HCT116 (cell line): ENCODE results near the gene GPD2. TPM values are rescaled to one million over a fixed set of nuclear protein-coding genes. Genes with fewer than 3 reads are reported as not detected.

ENCODE experiments used
- ATAC-seq: fragments of 200-7000 bp; cut with Tn5 transposase; 2 replicates; pipeline ENCODE4 v1.9.1; 2020; ENCODE audit warnings: mild to moderate bottlenecking, moderate library complexity
- BruUV-seq: library from RNA; stranded (reverse); fragments of 400-500 nt; replicated peaks from 2 replicates; lab custom pipeline; 2021; lab: Mats Ljungman, UMichigan
- CTCF ChIA-PET: fragments of 300-600 bp; sonication (Branson Sonifier 250); formaldehyde crosslinking; loops from one replicate; lab custom pipeline; 2021; ENCODE audit warnings: antibody characterized with exemption; lab: Charles Lee
- POLR2A ChIA-PET: fragments of 300-600, 350-600 bp; sonication (Branson Sonifier 250); formaldehyde crosslinking; loops from one replicate; lab custom pipeline; 2021; ENCODE audit warnings: antibody characterized with exemption; lab: Charles Lee
- RAD21 ChIA-PET, 2 experiments: fragments of 300-600 bp; sonication (Branson Sonifier 250); formaldehyde crosslinking; loops; one replicate each; lab custom pipeline; 2023; ENCODE audit warnings: low total read pairs in 2 of 2; ENCODE audit not compliant: uncharacterized antibody in 2 of 2, unreplicated experiment in 2 of 2, low non-redundant PET in 1 of 2; lab: Charles Lee
- DNase-seq: peaks from one replicate; pipeline ENCODE4 v3.0.0-alpha.2; 2010; ENCODE audit warnings: low read depth, low spot score
- H2AFZ ChIP-seq: fragments of 200-600 bp; shearing (Covaris generic), sonication (generic); 2 replicates; pipeline ENCODE4 v1.6.1; 2017; ENCODE audit warnings: low read depth, mixed run types, mixed read lengths, antibody characterized with exemption, low read length; ENCODE audit not compliant: poor library complexity, severe bottlenecking
- H3K27ac ChIP-seq: 2 replicates; pipeline ENCODE4 v1.5.1; 2012; ENCODE audit warnings: low read depth, low read length
- H3K27me3 ChIP-seq: fragments of 200-600 bp; sonication (generic); 2 replicates; pipeline ENCODE4 v1.6.1; 2016; ENCODE audit warnings: mixed run types, low read length, mixed read lengths; ENCODE audit not compliant: insufficient read depth
- H3K36me3 ChIP-seq, 2 experiments: fragments of 200-500 bp in 1 of 2; fragments of 200-600 bp in 1 of 2; sonication (Bioruptor generic) in 1 of 2; sonication (generic) in 1 of 2; 2 replicates each; pipeline versions ENCODE4 v1.5.1 to v1.6.1; 2014 to 2016; ENCODE audit warnings: low read length in 2 of 2, inconsistent platforms in 1 of 2, mixed read lengths in 1 of 2, mixed run types in 1 of 2; ENCODE audit not compliant: insufficient read depth in 2 of 2, control insufficient read depth in 1 of 2
- H3K4me1 ChIP-seq, 2 experiments: fragments of 200-600 bp in 1 of 2; sonication (generic) in 1 of 2; 2 replicates each; pipeline versions ENCODE4 v1.5.1 to v1.6.1; 2012 to 2017; ENCODE audit warnings: low read length in 2 of 2, inconsistent platforms in 1 of 2, mild to moderate bottlenecking in 1 of 2, mixed read lengths in 1 of 2, mixed run types in 1 of 2, moderate library complexity in 1 of 2; ENCODE audit not compliant: insufficient read depth in 2 of 2, control insufficient read depth in 1 of 2
- H3K4me2 ChIP-seq: fragments of 200-600 bp; sonication (generic); 2 replicates; pipeline ENCODE4 v1.6.1; 2017; ENCODE audit warnings: mixed run types, low read length, mixed read lengths
- H3K4me3 ChIP-seq, 2 experiments: fragments of 200-600 bp in 1 of 2; sonication (generic) in 1 of 2; replicated peaks in 1 of 2; 2 replicates each; pipeline ENCODE4 v1.5.1; 2011 to 2016; ENCODE audit warnings: low read length in 2 of 2, control low read depth in 1 of 2, low read depth in 1 of 2, mild to moderate bottlenecking in 1 of 2, mixed read lengths in 1 of 2, mixed run types in 1 of 2
- H3K79me2 ChIP-seq: fragments of 200-600 bp; sonication (generic); 2 replicates; pipeline ENCODE4 v1.6.1; 2017; ENCODE audit warnings: mild to moderate bottlenecking, mixed run types, low read length, moderate library complexity, mixed read lengths; ENCODE audit not compliant: insufficient read depth
- H3K9ac ChIP-seq: fragments of 200-600 bp; sonication (generic); 2 replicates; pipeline ENCODE4 v1.6.1; 2016; ENCODE audit warnings: low read length, mixed read lengths
- H3K9me2 ChIP-seq: fragments of 200-600 bp; sonication (generic), shearing (Covaris generic); 2 replicates; pipeline ENCODE4 v1.6.1; 2017; ENCODE audit warnings: mixed run types, mild to moderate bottlenecking, moderate library complexity; ENCODE audit not compliant: insufficient read depth
- H3K9me3 ChIP-seq, 2 experiments: fragments of 200-500 bp in 1 of 2; fragments of 200-600 bp in 1 of 2; sonication (Bioruptor generic) in 1 of 2; sonication (generic) in 1 of 2; 2 replicates each; pipeline ENCODE4 v1.6.1; 2014 to 2017; ENCODE audit warnings: low read length in 2 of 2, mixed read lengths in 2 of 2, inconsistent platforms in 1 of 2, low read depth in 1 of 2, mild to moderate bottlenecking in 1 of 2, mixed run types in 1 of 2, moderate library complexity in 1 of 2; ENCODE audit not compliant: control insufficient read depth in 1 of 2, insufficient read depth in 1 of 2
- H4K20me1 ChIP-seq: fragments of 200-600 bp; sonication (generic), shearing (Covaris generic); 2 replicates; pipeline ENCODE4 v1.6.1; 2017; ENCODE audit warnings: mixed run types, mild to moderate bottlenecking, moderate library complexity; ENCODE audit not compliant: insufficient read depth
- CBX3 ChIP-seq: IDR thresholded peaks from 2 replicates; pipeline ENCODE4 v1.6.1; 2012; ENCODE audit warnings: low read depth
- CEBPB ChIP-seq: IDR thresholded peaks from 2 replicates; pipeline ENCODE4 v1.6.1; 2012; ENCODE audit warnings: low read depth
- EGR1 ChIP-seq: IDR thresholded peaks from 2 replicates; pipeline ENCODE4 v1.6.1; 2012; ENCODE audit warnings: low read depth
- EZH2 ChIP-seq: fragments of 200-600 bp; sonication (generic); IDR thresholded peaks from 2 replicates; pipeline ENCODE4 v1.6.1; 2017; ENCODE audit warnings: antibody characterized with exemption, mixed run types
- FOSL1 ChIP-seq: IDR thresholded peaks from 2 replicates; pipeline ENCODE4 v1.6.1; 2012; ENCODE audit warnings: low read depth
- JUND ChIP-seq: IDR thresholded peaks from 2 replicates; pipeline ENCODE4 v1.6.1; 2012
- POLR2A ChIP-seq: IDR thresholded peaks from 2 replicates; pipeline ENCODE4 v1.7.0; 2011; ENCODE audit warnings: borderline replicate concordance; ENCODE audit not compliant: insufficient read depth, insufficient read length; ENCODE audit errors: extremely low read depth
- POLR2AphosphoS5 ChIP-seq: IDR thresholded peaks from 2 replicates; pipeline ENCODE4 v1.6.1; 2011; ENCODE audit warnings: mild to moderate bottlenecking, low read depth, low read length, moderate library complexity
- REST ChIP-seq: IDR thresholded peaks from 2 replicates; pipeline ENCODE4 v1.6.1; 2012; ENCODE audit warnings: low read depth
- SIN3A ChIP-seq: IDR thresholded peaks from 2 replicates; pipeline ENCODE4 v1.6.1; 2012; ENCODE audit warnings: low read depth
- SP1 ChIP-seq: IDR thresholded peaks from 2 replicates; pipeline ENCODE4 v1.6.1; 2012; ENCODE audit warnings: low read depth
- SRF ChIP-seq: IDR thresholded peaks from 2 replicates; pipeline ENCODE4 v1.6.1; 2012; ENCODE audit warnings: low read depth
- TCF7L2 ChIP-seq: IDR thresholded peaks from 2 replicates; pipeline ENCODE4 v1.7.0; 2011; ENCODE audit warnings: borderline replicate concordance, inconsistent platforms; ENCODE audit not compliant: insufficient read depth, insufficient read length; ENCODE audit errors: extremely low read depth
- YY1 ChIP-seq: IDR thresholded peaks from 2 replicates; pipeline ENCODE4 v1.6.1; 2011; ENCODE audit warnings: low read length, low read depth, moderate library complexity, mild to moderate bottlenecking; ENCODE audit not compliant: insufficient replicate concordance; ENCODE audit errors: extremely low read depth
- ZBTB33 ChIP-seq: IDR thresholded peaks from 2 replicates; pipeline ENCODE4 v1.6.1; 2011; ENCODE audit warnings: mild to moderate bottlenecking, low read length, moderate library complexity; ENCODE audit not compliant: insufficient replicate concordance; ENCODE audit errors: extremely low read depth
- ZFX ChIP-seq: fragments of 450-650 bp; IDR thresholded peaks from 2 replicates; pipeline ENCODE4 v1.6.1; 2017
- ZNF274 ChIP-seq: fragments of 200-500 bp; sonication (Bioruptor generic); IDR thresholded peaks from 2 replicates; pipeline ENCODE4 v1.6.1; 2014; ENCODE audit warnings: mild to moderate bottlenecking, low read depth, low read length, inconsistent platforms
- intact Hi-C: fragments of 100-400 bp; cut with micrococcal nuclease; formaldehyde crosslinking; loops from 2 replicates; pipeline ENCODE4 v1.10.0; 2022
- total RNA-seq: library from RNA; stranded (reverse); gene quantifications from one replicate; pipeline ENCODE4 v1.2.1, GENCODE V29; 2021; ENCODE audit not compliant: unreplicated experiment
- TF ChIP-seq, protein P1 (sequence below): IDR thresholded peaks from 2 replicates; pipeline ENCODE4 v1.6.1; 2012
- TF ChIP-seq, protein P2 (sequence below), 3 experiments: fragments of 200-600 bp in 1 of 3; sonication (generic) in 1 of 3; IDR thresholded peaks in 2 of 3; conservative IDR thresholded peaks in 1 of 3; 2 replicates each; pipeline ENCODE4 v1.5.1; 2012 to 2017; ENCODE audit warnings: low read depth in 2 of 3, low read length in 2 of 3, antibody characterized with exemption in 1 of 3, borderline replicate concordance in 1 of 3, control low read depth in 1 of 3, mild to moderate bottlenecking in 1 of 3, mixed read lengths in 1 of 3, mixed run types in 1 of 3, moderate library complexity in 1 of 3; ENCODE audit not compliant: insufficient read depth in 1 of 3

The GPD2 gene
- total RNA-seq, 1 experiment from 2014 or later: 80.7 TPM

- Histone ChIP-seq H3K9me3 (no peaks in the 10 kb centered on the region), H3K36me3 (no peaks in the 10 kb centered on the region), H3K4me1 (peaks cover 0 to 10% of the 10 kb centered on the region in 2 experiments; a peak in 1 of 4 replicates), H3K9me2 (no peaks in the 10 kb centered on the region), H4K20me1 (no peaks in the 10 kb centered on the region), H3K4me2 (no peak overlapping the region), H3K27ac (no peak overlapping the region), H3K9ac (no peak overlapping the region), H3K4me3 (no peak overlapping the region), H3K27me3 (no peaks in the 10 kb centered on the region), H3K79me2 (peaks cover 48% of the 10 kb centered on the region), H2AFZ (no peak overlapping the region)
- ATAC-seq (no peak), DNase-seq (no peak)
- no TSS peak for BruUV-seq
- ChIA-PET CTCF (no interaction called here), RAD21 (interaction anchor here in 1 of 2 experiments (0.6 kb wide), 1 partner anchor 328 kb away, joined by 4 read pairs; no protein-coding TSS in a partner anchor), POLR2A (no interaction called here)
- intact Hi-C loops: no loop called here
- TF ChIP-seq TCF7L2 (no peak), POLR2A (no peak), POLR2AphosphoS5 (no peak), CBX3 (no peak), ZNF274 (no peak), FOSL1 (no peak), JUND (no peak), EGR1 (no peak), ZFX (no peak), ZBTB33 (no peak), REST (no peak), CEBPB (no peak), EZH2 (no peak), YY1 (no peak), SP1 (no peak), SRF (no peak), SIN3A (no peak)
- TF ChIP-seq, protein P1, sequence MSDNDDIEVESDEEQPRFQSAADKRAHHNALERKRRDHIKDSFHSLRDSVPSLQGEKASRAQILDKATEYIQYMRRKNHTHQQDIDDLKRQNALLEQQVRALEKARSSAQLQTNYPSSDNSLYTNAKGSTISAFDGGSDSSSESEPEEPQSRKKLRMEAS: no peak
- TF ChIP-seq, protein P2, sequence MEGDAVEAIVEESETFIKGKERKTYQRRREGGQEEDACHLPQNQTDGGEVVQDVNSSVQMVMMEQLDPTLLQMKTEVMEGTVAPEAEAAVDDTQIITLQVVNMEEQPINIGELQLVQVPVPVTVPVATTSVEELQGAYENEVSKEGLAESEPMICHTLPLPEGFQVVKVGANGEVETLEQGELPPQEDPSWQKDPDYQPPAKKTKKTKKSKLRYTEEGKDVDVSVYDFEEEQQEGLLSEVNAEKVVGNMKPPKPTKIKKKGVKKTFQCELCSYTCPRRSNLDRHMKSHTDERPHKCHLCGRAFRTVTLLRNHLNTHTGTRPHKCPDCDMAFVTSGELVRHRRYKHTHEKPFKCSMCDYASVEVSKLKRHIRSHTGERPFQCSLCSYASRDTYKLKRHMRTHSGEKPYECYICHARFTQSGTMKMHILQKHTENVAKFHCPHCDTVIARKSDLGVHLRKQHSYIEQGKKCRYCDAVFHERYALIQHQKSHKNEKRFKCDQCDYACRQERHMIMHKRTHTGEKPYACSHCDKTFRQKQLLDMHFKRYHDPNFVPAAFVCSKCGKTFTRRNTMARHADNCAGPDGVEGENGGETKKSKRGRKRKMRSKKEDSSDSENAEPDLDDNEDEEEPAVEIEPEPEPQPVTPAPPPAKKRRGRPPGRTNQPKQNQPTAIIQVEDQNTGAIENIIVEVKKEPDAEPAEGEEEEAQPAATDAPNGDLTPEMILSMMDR (IDR thresholded peaks at IDR 0.05 in 2 of 3, conservative IDR thresholded peaks at IDR 0.05 in 1 of 3; ENCODE audit: borderline replicate concordance in 1 of 3, insufficient read depth in 1 of 3, low read depth in 2 of 3, low read length in 2 of 3): no peak
Observed at GRCh38 chr2:156489750-156490465, 53.7 kb downstream of the GPD2 start.
